GM12891 (cell line): Measurements from ENCODE around the gene ZFYVE9.

Source experiments
- POLR2A ChIP-seq: IDR thresholded peaks from 2 replicates; pipeline ENCODE4 v1.6.1; 2011; ENCODE audit warnings: low read depth, low read length, control low read depth
- POLR2AphosphoS5 ChIP-seq: IDR thresholded peaks from 2 replicates; pipeline ENCODE4 v1.6.1; 2011; ENCODE audit warnings: low read depth, low read length, control low read depth
- POU2F2 ChIP-seq: IDR thresholded peaks from 2 replicates; pipeline ENCODE4 v1.6.1; 2011; ENCODE audit warnings: low read depth, mild to moderate bottlenecking, control low read depth, low read length, moderate library complexity
- TAF1 ChIP-seq: IDR thresholded peaks from 2 replicates; pipeline ENCODE4 v1.6.1; 2011; ENCODE audit warnings: low read depth, low read length, control low read depth

- no peak for TF ChIP-seq POLR2AphosphoS5
- TF ChIP-seq TAF1: no peak
- TF ChIP-seq POLR2A: no peak
- no peak for TF ChIP-seq POU2F2
Observed at GRCh38 chr1:52366517-52366827, 224.6 kb downstream of the ZFYVE9 start.
